Gastroesophageal sphincter (tissue), 3 donors: ENCODE measurements around the gene BLMH.

Source experiments
- CTCF ChIP-seq, 4 experiments: fragments of 200-600 bp in 2 of 4; fragments of 450-650 bp in 2 of 4; sonication (generic) in 1 of 4; IDR thresholded peaks; one replicate each; pipeline ENCODE4 v1.5.1; 2017 to 2019; ENCODE audit warnings: antibody characterized with exemption in 4 of 4, mild to moderate bottlenecking in 2 of 4, moderate library complexity in 2 of 4
- POLR2A ChIP-seq, 2 donors: fragments of 450-650 bp; IDR thresholded peaks; one replicate each; pipeline ENCODE4 v1.6.1; 2017; ENCODE audit warnings: antibody characterized with exemption in 2 of 2, mild to moderate bottlenecking in 2 of 2, moderate library complexity in 1 of 2
- POLR2AphosphoS5 ChIP-seq: sonication (generic); formaldehyde crosslinking; IDR thresholded peaks from one replicate; pipeline ENCODE4 v1.6.1; 2017; ENCODE audit warnings: antibody characterized with exemption

- TF ChIP-seq CTCF (IDR thresholded peaks at IDR 0.05), result peak in 3 of 4 experiments; percentile 13 to 32 (median 19)
- no peak for TF ChIP-seq POLR2AphosphoS5
- TF ChIP-seq POLR2A (IDR thresholded peaks at IDR 0.05), result no peak
Observed at GRCh38 chr17:30278032-30278431, 13.7 kb downstream of the BLMH start.
